ENCODE data around the gene EPHA1.
"Not testable (repeated sequence)": the region's sequence is repeated elsewhere in the genome, so short reads cannot be mapped to it uniquely, and the experiment has no call there.

Gene EPHA1

GRCh38 chr7:143405173-143406001, 3.3 kb downstream of the EPHA1 start:
- no peak for DNase-seq (ENCODE audit: low read depth in 4 of 4, low spot score in 1 of 4)

- not testable (repeated sequence) for DNase-seq (ENCODE audit: low read depth in 4 of 4, low spot score in 1 of 4)
Measured at GRCh38 chr7:143402233-143402632, 6.4 kb downstream of the EPHA1 start.

GRCh38 chr7:143401265-143401664, 7.4 kb downstream of the EPHA1 start:
- DNase-seq (ENCODE audit: low read depth in 4 of 4, low spot score in 1 of 4), result no peak

- no peak for DNase-seq (ENCODE audit: low read depth in 4 of 4, low spot score in 1 of 4)
Measured at GRCh38 chr7:143399642-143400041, 9.0 kb downstream of the EPHA1 start.

- no peak for DNase-seq (ENCODE audit: low read depth in 4 of 4, low spot score in 1 of 4)
Measured at GRCh38 chr7:143399151-143399550, 9.5 kb downstream of the EPHA1 start.

GRCh38 chr7:143398616-143399015, 10.0 kb downstream of the EPHA1 start:
- DNase-seq (ENCODE audit: low read depth in 4 of 4, low spot score in 1 of 4), result no peak

GRCh38 chr7:143397710-143398530, 10.7 kb downstream of the EPHA1 start:
- no peak for DNase-seq (ENCODE audit: low read depth in 4 of 4, low spot score in 1 of 4)

- DNase-seq (ENCODE audit: low read depth in 4 of 4, low spot score in 1 of 4), result no peak
Measured at GRCh38 chr7:143396625-143397556, 11.8 kb downstream of the EPHA1 start.

GRCh38 chr7:143396182-143396581, 12.5 kb downstream of the EPHA1 start:
- DNase-seq (ENCODE audit: low read depth in 4 of 4, low spot score in 1 of 4), result no peak

- DNase-seq (ENCODE audit: low read depth in 4 of 4, low spot score in 1 of 4), result no peak
Measured at GRCh38 chr7:143395187-143396149, 13.2 kb downstream of the EPHA1 start.

- no peak for DNase-seq (ENCODE audit: low read depth in 4 of 4, low spot score in 1 of 4)
Measured at GRCh38 chr7:143394777-143395176, 13.9 kb downstream of the EPHA1 start.

GRCh38 chr7:143394068-143394467, 14.6 kb downstream of the EPHA1 start:
- DNase-seq (ENCODE audit: low read depth in 4 of 4, low spot score in 1 of 4), result no peak

- DNase-seq (ENCODE audit: low read depth in 4 of 4, low spot score in 1 of 4), result no peak
Measured at GRCh38 chr7:143393267-143394041, 15.2 kb downstream of the EPHA1 start.

- DNase-seq (ENCODE audit: low read depth in 4 of 4, low spot score in 1 of 4), result no peak
Measured at GRCh38 chr7:143392875-143393266, 15.8 kb downstream of the EPHA1 start.

- not testable (repeated sequence) for DNase-seq (ENCODE audit: low read depth in 4 of 4, low spot score in 1 of 4)
Measured at GRCh38 chr7:143392427-143392826, 16.2 kb downstream of the EPHA1 start.

GRCh38 chr7:143391462-143392404, 16.9 kb downstream of the EPHA1 start:
- DNase-seq (ENCODE audit: low read depth in 4 of 4, low spot score in 1 of 4), result no peak

GRCh38 chr7:143390773-143391317, 17.8 kb downstream of the EPHA1 start:
- DNase-seq (ENCODE audit: low read depth in 4 of 4, low spot score in 1 of 4), result no peak
